Neural progenitor cell (in vitro differentiated cells): ENCODE results near the gene SPOCK1. TPM values are rescaled to one million over a fixed set of nuclear protein-coding genes. Genes with fewer than 3 reads are reported as not detected.
A peak's percentile ranks its signal among the peaks of the same experiment; 100 is the strongest.

Experiments
- DNase-seq: peaks from one replicate; pipeline ENCODE4 v3.0.0-alpha.2; 2016; ENCODE audit warnings: low spot score
- H2AFZ ChIP-seq: fragments of 200-600 bp; sonication (generic); replicated peaks from 2 replicates; pipeline ENCODE4 v1.6.1; 2016; ENCODE audit warnings: antibody characterized with exemption
- H3F3A ChIP-seq: fragments of 200-600 bp; sonication (generic); 2 replicates; pipeline ENCODE4 v1.6.1; 2016; ENCODE audit warnings: antibody characterized with exemption, low read depth
- H3K27ac ChIP-seq: fragments of 200-600 bp; sonication (generic); 2 replicates; pipeline ENCODE4 v1.5.1; 2016; ENCODE audit warnings: mild to moderate bottlenecking
- H3K27me3 ChIP-seq: fragments of 200-600 bp; sonication (generic); 2 replicates; pipeline ENCODE4 v1.6.1; 2016; ENCODE audit warnings: mild to moderate bottlenecking, moderate library complexity
- H3K36me3 ChIP-seq: fragments of 200-600 bp; sonication (generic); 2 replicates; pipeline ENCODE4 v1.5.1; 2016
- H3K4me1 ChIP-seq: fragments of 200-600 bp; sonication (generic); 2 replicates; pipeline ENCODE4 v1.6.1; 2016; ENCODE audit warnings: mixed run types
- H3K4me2 ChIP-seq: fragments of 200-600 bp; sonication (generic); 2 replicates; pipeline ENCODE4 v1.6.1; 2016
- H3K4me3 ChIP-seq: fragments of 200-600 bp; sonication (generic); 2 replicates; pipeline ENCODE4 v1.5.1; 2016
- H3K79me2 ChIP-seq: fragments of 200-600 bp; sonication (generic); 2 replicates; pipeline ENCODE4 v1.6.1; 2016; ENCODE audit warnings: low read depth
- H3K9ac ChIP-seq: fragments of 200-600 bp; sonication (generic); 2 replicates; pipeline ENCODE4 v1.6.1; 2016
- H3K9me3 ChIP-seq: fragments of 200-600 bp; sonication (generic); 2 replicates; pipeline ENCODE4 v1.5.1; 2016; ENCODE audit warnings: low read depth
- H4K20me1 ChIP-seq: fragments of 200-600 bp; sonication (generic); 2 replicates; pipeline ENCODE4 v1.6.1; 2016; ENCODE audit warnings: low read depth
- H3K27ac Mint-ChIP-seq: 3 replicates; pipeline ENCODE4 v1.8.0; 2021; ENCODE audit warnings: mixed read lengths
- H3K27me3 Mint-ChIP-seq: 2 replicates; pipeline ENCODE4 v1.8.0; 2022; ENCODE audit warnings: low read depth, mild to moderate bottlenecking, inconsistent platforms, moderate library complexity, mixed read lengths; ENCODE audit not compliant: insufficient read depth
- H3K36me3 Mint-ChIP-seq: 3 replicates; pipeline ENCODE4 v1.8.0; 2021; ENCODE audit warnings: mixed read lengths
- H3K4me1 Mint-ChIP-seq: 3 replicates; pipeline ENCODE4 v1.8.0; 2021; ENCODE audit warnings: mixed read lengths
- H3K4me3 Mint-ChIP-seq: 3 replicates; pipeline ENCODE4 v1.8.0; 2021; ENCODE audit warnings: mild to moderate bottlenecking, moderate library complexity, mixed read lengths
- H3K9me3 Mint-ChIP-seq: 3 replicates; pipeline ENCODE4 v1.8.0; 2020; ENCODE audit warnings: mixed read lengths
- CTCF ChIP-seq: fragments of 200-600 bp; sonication (generic); IDR thresholded peaks from 2 replicates; pipeline ENCODE4 v1.5.1; 2017; ENCODE audit warnings: antibody characterized with exemption, mild to moderate bottlenecking
- EZH2 ChIP-seq: fragments of 200-600 bp; sonication (generic); IDR thresholded peaks from 2 replicates; pipeline ENCODE4 v1.6.1; 2017; ENCODE audit warnings: antibody characterized with exemption, mild to moderate bottlenecking, moderate library complexity
- EZH2phosphoT487 ChIP-seq: fragments of 200-600 bp; sonication (generic); IDR thresholded peaks from 2 replicates; pipeline ENCODE4 v1.6.1; 2017; ENCODE audit warnings: antibody characterized with exemption
- total RNA-seq: library from RNA; depleted of rRNA; stranded (reverse); fragments of >200 nt; gene quantifications from 2 replicates; pipeline ENCODE4 v1.2.3, GENCODE V29; 2015; ENCODE audit warnings: low replicate concordance

Gene SPOCK1
- total RNA-seq, 1 donor from 2014 or later: 6.9 TPM

DNA sequence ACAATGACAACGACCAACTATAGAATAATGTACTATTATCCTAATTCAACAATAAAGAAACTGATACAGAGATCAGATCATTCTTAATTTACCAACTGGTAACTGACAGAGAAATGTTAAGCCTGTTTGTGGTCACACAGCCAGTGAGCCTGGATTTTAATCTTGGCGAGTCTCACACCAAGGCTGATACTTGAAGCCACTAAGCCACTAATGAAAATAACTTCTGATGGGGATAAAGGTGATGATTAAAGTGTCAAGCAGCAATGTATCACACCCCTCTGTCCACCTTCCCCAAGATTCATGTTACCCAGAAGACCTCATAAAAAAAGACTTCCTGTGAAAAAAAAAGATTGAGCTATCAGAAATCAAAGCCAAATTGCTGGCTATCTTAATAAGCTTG, 350.5 kb downstream of the SPOCK1 start:
- Mint-ChIP-seq H3K36me3 (no peaks in the 10 kb centered on the region), H3K4me1 (peaks cover 41% of the 10 kb centered on the region), H3K9me3 (no peaks in the 10 kb centered on the region), H3K27me3 (peaks cover 11% of the 10 kb centered on the region), H3K27ac (no peak overlapping the region), H3K4me3 (no peak overlapping the region)
- no peak for TF ChIP-seq CTCF
- no peak for TF ChIP-seq EZH2
- no peak for TF ChIP-seq EZH2phosphoT487
- DNase-seq: no peak
- Histone ChIP-seq H3K9ac (no peak overlapping the region), H3K79me2 (no peaks in the 10 kb centered on the region), H2AFZ (no peak overlapping the region), H3K9me3 (no peaks in the 10 kb centered on the region), H4K20me1 (no peaks in the 10 kb centered on the region), H3K4me3 (no peak overlapping the region), H3K36me3 (no peaks in the 10 kb centered on the region), H3K27me3 (peaks cover 20% of the 10 kb centered on the region), H3F3A (no peaks in the 10 kb centered on the region), H3K4me2 (no peak overlapping the region), H3K4me1 (no peaks in the 10 kb centered on the region), H3K27ac (no peak overlapping the region)

- H3K4me1 ChIP-seq: no peaks in the 10 kb centered on the region
- peaks cover 11% of the 10 kb centered on the region for H3K27me3 Mint-ChIP-seq
- no peaks in the 10 kb centered on the region for H3K36me3 Mint-ChIP-seq
- TF ChIP-seq CTCF (no peak), EZH2 (no peak), EZH2phosphoT487 (no peak)
- no peak for DNase-seq
- peak overlapping the region; percentile 65 for H3K27ac Mint-ChIP-seq
- H4K20me1 ChIP-seq: no peaks in the 10 kb centered on the region
- H3K9me3 ChIP-seq: no peaks in the 10 kb centered on the region
- H3K4me3 Mint-ChIP-seq: no peak overlapping the region
- no peaks in the 10 kb centered on the region for H3K9me3 Mint-ChIP-seq
- no peak overlapping the region for H3K4me3 ChIP-seq
- H2AFZ ChIP-seq: no peak overlapping the region
- no peaks in the 10 kb centered on the region for H3F3A ChIP-seq
- H3K9ac ChIP-seq: no peak overlapping the region
- peaks cover 42% of the 10 kb centered on the region for H3K4me1 Mint-ChIP-seq
- no peaks in the 10 kb centered on the region for H3K79me2 ChIP-seq
- H3K27me3 ChIP-seq: peaks cover 16% of the 10 kb centered on the region
- H3K4me2 ChIP-seq: no peak overlapping the region
- no peaks in the 10 kb centered on the region for H3K36me3 ChIP-seq
- H3K27ac ChIP-seq: no peak overlapping the region
These were observed 351.0 kb downstream of the SPOCK1 start for GRCh38 chr5:137148159-137148558.

GRCh38 chr5:137147346-137147745, 351.8 kb downstream of the SPOCK1 start:
- Histone ChIP-seq H3K36me3 (no peaks in the 10 kb centered on the region), H3K79me2 (no peaks in the 10 kb centered on the region), H3K4me3 (no peak overlapping the region), H2AFZ (no peak overlapping the region), H3K4me2 (no peak overlapping the region), H3K4me1 (peaks cover 1% of the 10 kb centered on the region), H3K27ac (no peak overlapping the region), H4K20me1 (no peaks in the 10 kb centered on the region), H3F3A (no peaks in the 10 kb centered on the region), H3K27me3 (peaks cover 7% of the 10 kb centered on the region), H3K9me3 (no peaks in the 10 kb centered on the region), H3K9ac (no peak overlapping the region)
- DNase-seq: no peak
- H3K4me1 Mint-ChIP-seq: peaks cover 48% of the 10 kb centered on the region
- no peaks in the 10 kb centered on the region for H3K36me3 Mint-ChIP-seq
- TF ChIP-seq CTCF (no peak), EZH2phosphoT487 (no peak), EZH2 (no peak)
- no peak overlapping the region for H3K27ac Mint-ChIP-seq
- peaks cover 9% of the 10 kb centered on the region for H3K27me3 Mint-ChIP-seq
- H3K4me3 Mint-ChIP-seq: no peak overlapping the region
- no peaks in the 10 kb centered on the region for H3K9me3 Mint-ChIP-seq
